Measurements from ENCODE around the gene APOO.
"Not testable (repeated sequence)": the region's sequence is repeated elsewhere in the genome, so short reads cannot be mapped to it uniquely, and the experiment has no call there.

The APOO gene

GRCh38 chrX:23859238-23859637 is 48.5 kb downstream of the APOO start:
- DNase-seq (ENCODE audit: low read depth) = not testable (repeated sequence)

- no peak for DNase-seq (ENCODE audit: low read depth)
These were observed 49.8 kb downstream of the APOO start for GRCh38 chrX:23857935-23858334.

- DNase-seq (ENCODE audit: low read depth) = no peak
These were observed 50.4 kb downstream of the APOO start for GRCh38 chrX:23857363-23857762.

- DNase-seq (ENCODE audit: low read depth) = no peak
These were observed 52.2 kb downstream of the APOO start for GRCh38 chrX:23855569-23855968.

- DNase-seq (ENCODE audit: low read depth) = no peak
These were observed 52.8 kb downstream of the APOO start for GRCh38 chrX:23854945-23855344.

GRCh38 chrX:23854122-23854521 is 53.6 kb downstream of the APOO start:
- no peak for DNase-seq (ENCODE audit: low read depth)

- no peak for DNase-seq (ENCODE audit: low read depth)
These were observed 56.2 kb downstream of the APOO start for GRCh38 chrX:23851544-23851943.

- DNase-seq (ENCODE audit: low read depth) = no peak
These were observed 58.5 kb downstream of the APOO start for GRCh38 chrX:23849241-23849640.

- DNase-seq (ENCODE audit: low read depth) = no peak
These were observed 62.4 kb downstream of the APOO start for GRCh38 chrX:23845351-23845817.

GRCh38 chrX:23844502-23845138 is 63.1 kb downstream of the APOO start:
- no peak for DNase-seq (ENCODE audit: low read depth)

- no peak for DNase-seq (ENCODE audit: low read depth)
These were observed 65.8 kb downstream of the APOO start for GRCh38 chrX:23841847-23842522.

- DNase-seq (ENCODE audit: low read depth) = no peak
These were observed 67.1 kb downstream of the APOO start for GRCh38 chrX:23840674-23841073.

- no peak for DNase-seq (ENCODE audit: low read depth)
These were observed 68.8 kb downstream of the APOO start for GRCh38 chrX:23838953-23839352.

- DNase-seq (ENCODE audit: low read depth) = no peak
These were observed 75.0 kb downstream of the APOO start for GRCh38 chrX:23832721-23833120.

- DNase-seq (ENCODE audit: low read depth) = no peak
These were observed 78.9 kb downstream of the APOO start for GRCh38 chrX:23828881-23829280.

GRCh38 chrX:23826653-23827052 is 81.1 kb downstream of the APOO start:
- no peak for DNase-seq (ENCODE audit: low read depth)

GRCh38 chrX:23826216-23826615 is 81.5 kb downstream of the APOO start:
- DNase-seq (ENCODE audit: low read depth) = no peak

GRCh38 chrX:23825675-23826074 is 82.1 kb downstream of the APOO start:
- DNase-seq (ENCODE audit: low read depth) = no peak

GRCh38 chrX:23822841-23823240 is 84.9 kb downstream of the APOO start:
- DNase-seq (ENCODE audit: low read depth) = no peak

GRCh38 chrX:23822397-23822796 is 85.3 kb downstream of the APOO start:
- DNase-seq (ENCODE audit: low read depth) = no peak

GRCh38 chrX:23821847-23822246 is 85.9 kb downstream of the APOO start:
- DNase-seq (ENCODE audit: low read depth) = no peak

GRCh38 chrX:23820235-23820782 is 87.4 kb downstream of the APOO start:
- DNase-seq (ENCODE audit: low read depth) = no peak

GRCh38 chrX:23819385-23820234 is 88.1 kb downstream of the APOO start:
- DNase-seq (ENCODE audit: low read depth) = no peak
